Endothelial cell of umbilical vein (primary cell): Measurements from ENCODE around the gene MCCC1. TPM values are rescaled to one million over a fixed set of nuclear protein-coding genes. Genes with fewer than 3 reads are reported as not detected.

Experiments
- BruUV-seq: library from RNA; stranded (reverse); fragments of 400-500 nt; replicated peaks from 2 replicates; lab custom pipeline; 2021; lab: Mats Ljungman, UMichigan
- CTCF ChIA-PET: fragments of 300-600, 350-600 bp; sonication (Branson Sonifier 250); formaldehyde crosslinking; loops from one replicate; lab custom pipeline; 2021; ENCODE audit warnings: antibody characterized with exemption, inconsistent platforms; lab: Charles Lee
- POLR2A ChIA-PET: fragments of 300-600, 350-600 bp; sonication (Branson Sonifier 250); formaldehyde crosslinking; loops from one replicate; lab custom pipeline; 2021; ENCODE audit warnings: antibody characterized with exemption, inconsistent platforms; lab: Charles Lee
- DNase-seq: peaks from one replicate; pipeline ENCODE4 v3.0.0-alpha.2; 2011; ENCODE audit warnings: low read depth, low spot score
- FAIRE-seq: peaks from 2 replicates; lab custom pipeline; 2011; peaks lifted over from hg19 to GRCh38; lab: Jason Lieb, UNC
- H2AFZ ChIP-seq: 2 replicates; pipeline ENCODE4 v1.6.0; 2012; ENCODE audit warnings: low read depth, low read length, control low read depth, inconsistent platforms
- H3K27ac ChIP-seq: 2 replicates; pipeline ENCODE4 v1.5.1; 2011; ENCODE audit warnings: low read depth, mild to moderate bottlenecking, control low read depth, low read length, moderate library complexity; ENCODE audit not compliant: insufficient read depth
- H3K27me3 ChIP-seq, 2 experiments: 2 replicates each; pipeline versions ENCODE4 v1.6.0 to v1.6.1; 2011; ENCODE audit warnings: low read length in 2 of 2, mixed read lengths in 1 of 2; ENCODE audit not compliant: control insufficient read depth in 2 of 2, insufficient read depth in 2 of 2
- H3K36me3 ChIP-seq, 2 experiments: 2 replicates in 1 of 2; 3 replicates in 1 of 2; pipeline ENCODE4 v1.5.1; 2011; ENCODE audit warnings: low read length in 2 of 2, mild to moderate bottlenecking in 1 of 2, moderate library complexity in 1 of 2; ENCODE audit not compliant: control insufficient read depth in 2 of 2, insufficient read depth in 2 of 2; ENCODE audit errors: extremely low read depth in 1 of 2
- H3K4me1 ChIP-seq: 3 replicates; pipeline ENCODE4 v1.5.1; 2011; ENCODE audit warnings: mild to moderate bottlenecking, low read length; ENCODE audit not compliant: control insufficient read depth, insufficient read depth; ENCODE audit errors: extremely low read depth
- H3K4me2 ChIP-seq: 2 replicates; pipeline ENCODE4 v1.6.1; 2011; ENCODE audit warnings: low read length, control low read depth, mixed read lengths; ENCODE audit not compliant: insufficient read depth
- H3K4me3 ChIP-seq, 3 experiments: fragments of 200-600 bp in 1 of 3; sonication (generic), shearing (Covaris generic) in 1 of 3; replicated peaks in 1 of 3; 2 replicates each; pipeline ENCODE4 v1.5.1; 2011 to 2016; ENCODE audit warnings: control low read depth in 3 of 3, low read length in 3 of 3, mild to moderate bottlenecking in 2 of 3, inconsistent platforms in 1 of 3, low read depth in 1 of 3, moderate library complexity in 1 of 3; ENCODE audit not compliant: insufficient read depth in 1 of 3
- H3K79me2 ChIP-seq: 2 replicates; pipeline ENCODE4 v1.6.0; 2012; ENCODE audit warnings: low read length, inconsistent platforms; ENCODE audit not compliant: control insufficient read depth, insufficient read depth
- H3K9ac ChIP-seq: replicated peaks from 2 replicates; pipeline ENCODE3; 2011; ENCODE audit warnings: low read length, control low read depth; ENCODE audit not compliant: insufficient read depth; ENCODE audit errors: extremely low read depth
- H3K9me1 ChIP-seq: replicated peaks from 3 replicates; pipeline ENCODE4 v1.6.0; 2011; ENCODE audit warnings: mild to moderate bottlenecking, low read length; ENCODE audit not compliant: control insufficient read depth, insufficient read depth; ENCODE audit errors: extremely low read depth
- H3K9me3 ChIP-seq: replicated peaks from 2 replicates; pipeline ENCODE4 v1.5.1; 2012; ENCODE audit warnings: low read length, inconsistent platforms; ENCODE audit not compliant: control insufficient read depth, insufficient read depth
- H4K20me1 ChIP-seq: replicated peaks from 2 replicates; pipeline ENCODE3; 2011; ENCODE audit warnings: mild to moderate bottlenecking, low read length; ENCODE audit not compliant: control insufficient read depth, insufficient read depth; ENCODE audit errors: extremely low read depth
- CTCF ChIP-seq, 2 donors: IDR thresholded peaks; 1 replicate in 1 of 2; 2 replicates in 1 of 2; pipeline ENCODE4 v1.5.1; 2011; ENCODE audit warnings: low read length in 2 of 2, mild to moderate bottlenecking in 2 of 2, moderate library complexity in 2 of 2, control low read depth in 1 of 2, inconsistent platforms in 1 of 2, low read depth in 1 of 2; ENCODE audit not compliant: insufficient read depth in 1 of 2; ENCODE audit errors: extremely low read depth in 1 of 2
- EZH2 ChIP-seq: IDR thresholded peaks from 2 replicates; pipeline ENCODE4 v1.6.1; 2012; ENCODE audit warnings: borderline replicate concordance, low read depth, mild to moderate bottlenecking, moderate library complexity, low read length, inconsistent platforms; ENCODE audit not compliant: severe bottlenecking
- FOS ChIP-seq: IDR thresholded peaks from 2 replicates; pipeline ENCODE4 v1.6.1; 2011; ENCODE audit warnings: mild to moderate bottlenecking, low read length, moderate library complexity, borderline replicate concordance; ENCODE audit not compliant: insufficient read depth
- GATA2 ChIP-seq: IDR thresholded peaks from 2 replicates; pipeline ENCODE4 v1.7.0; 2011; ENCODE audit warnings: low read depth, mild to moderate bottlenecking, moderate library complexity, mixed read lengths, low read length; ENCODE audit not compliant: insufficient read length, insufficient read depth
- JUN ChIP-seq: IDR thresholded peaks from 2 replicates; pipeline ENCODE4 v1.6.1; 2011; ENCODE audit warnings: borderline replicate concordance, low read depth; ENCODE audit not compliant: insufficient read length, insufficient read depth
- MAX ChIP-seq: IDR thresholded peaks from 2 replicates; pipeline ENCODE4 v1.6.1; 2011; ENCODE audit not compliant: insufficient read depth, insufficient read length
- MYC ChIP-seq: IDR thresholded peaks from one replicate; pipeline ENCODE4 v1.6.1; 2011; ENCODE audit warnings: mild to moderate bottlenecking, low read depth, low read length
- POLR2A ChIP-seq: IDR thresholded peaks from 2 replicates; pipeline ENCODE4 v1.6.1; 2012; ENCODE audit warnings: low read depth, mild to moderate bottlenecking, control low read depth, low read length
- POLR2AphosphoS5 ChIP-seq: IDR thresholded peaks from 2 replicates; pipeline ENCODE4 v1.6.1; 2012; ENCODE audit warnings: low read depth, mild to moderate bottlenecking, control low read depth, low read length, moderate library complexity; ENCODE audit not compliant: insufficient read depth
- dilution Hi-C: fragments of 300-500 bp; cut with MboI; formaldehyde crosslinking; loops from one replicate; pipeline ENCODE4 v1.15.0; 2019; ENCODE audit warnings: low sequenced_read_pairs; ENCODE audit not compliant: extremely low pct_ligation_motif_present
- intact Hi-C: fragments of 100-400 bp; cut with micrococcal nuclease; formaldehyde crosslinking; loops from one replicate; pipeline ENCODE4 v1.10.0; 2022
- polyA plus RNA-seq, 4 experiments: library from polyadenylated mRNA; depleted of rRNA in 3 of 4; stranded (reverse) in 3 of 4; unstranded in 1 of 4; fragments of >200 nt; gene quantifications; 2 replicates each; pipeline versions ENCODE4 v1.2.1 to v1.2.3, GENCODE V29; 2011 to 2012; ENCODE audit warnings: missing spikeins in 1 of 4
- total RNA-seq: library from RNA; stranded (reverse); gene quantifications from 2 replicates; pipeline ENCODE4 v1.2.3, GENCODE V29; 2021

MCCC1 gene
- total and polyA plus RNA-seq, 2 donors (not counting 3 experiments of a cell fraction or from before 2014, with no cell fraction given) = 9.2 to 19.7 TPM

- H3K4me3 ChIP-seq = no peak overlapping the region
- DNase-seq = no peak
- peaks cover 2 to 8% of the 10 kb centered on the region in 2 experiments for H3K36me3 ChIP-seq
- no peak overlapping the region for H2AFZ ChIP-seq
- no peaks in the 10 kb centered on the region for H3K4me1 ChIP-seq
- CTCF ChIA-PET = no interaction called here
- no TSS peak for BruUV-seq
- dilution Hi-C loops = no loop called here
- H3K9ac ChIP-seq = no peak overlapping the region
- no peak overlapping the region for H3K27ac ChIP-seq
- no peaks in the 10 kb centered on the region for H3K79me2 ChIP-seq
- H4K20me1 ChIP-seq = no peaks in the 10 kb centered on the region
- TF ChIP-seq POLR2AphosphoS5 (no peak), GATA2 (no peak), FOS (no peak), CTCF (IDR thresholded peaks at IDR 0.05; ENCODE audit: extremely low read depth in 1 of 2, insufficient read depth in 1 of 2, low read depth in 1 of 2, low read length in 2 of 2) (no peak), POLR2A (no peak), MYC (no peak), EZH2 (no peak), MAX (no peak), JUN (no peak)
- POLR2A ChIA-PET = no interaction called here
- H3K27me3 ChIP-seq = no peaks in the 10 kb centered on the region
- intact Hi-C loops = no loop called here
- no peak overlapping the region for H3K4me2 ChIP-seq
- H3K9me3 ChIP-seq = no peaks in the 10 kb centered on the region
- no peak for FAIRE-seq
- no peaks in the 10 kb centered on the region for H3K9me1 ChIP-seq
Measured at GRCh38 chr3:183033746-183034145, 65.5 kb downstream of the MCCC1 start.
